GM19438 (cell line): ENCODE measurements around the gene SLC2A8.

Experiments
- ATAC-seq: cut with Tn5 transposase; IDR thresholded peaks from one replicate; pipeline ENCODE4 v1.9.1; 2021; ENCODE audit warnings: low read depth; ENCODE audit not compliant: unreplicated experiment

SLC2A8 gene

GRCh38 chr9:127424676-127424999 lies 27.7 kb downstream of the SLC2A8 start:
- ATAC-seq: no peak

GRCh38 chr9:127426756-127427155 lies 29.8 kb downstream of the SLC2A8 start:
- no peak for ATAC-seq

GRCh38 chr9:127428348-127428747 lies 31.4 kb downstream of the SLC2A8 start:
- ATAC-seq: no peak

GRCh38 chr9:127430415-127430814 lies 33.4 kb downstream of the SLC2A8 start:
- no peak for ATAC-seq

GRCh38 chr9:127437497-127438264 lies 40.7 kb downstream of the SLC2A8 start:
- ATAC-seq: no peak

- no peak for ATAC-seq
These were observed 41.4 kb downstream of the SLC2A8 start for GRCh38 chr9:127438394-127438793.

GRCh38 chr9:127444283-127444920 lies 47.4 kb downstream of the SLC2A8 start:
- no peak for ATAC-seq

GRCh38 chr9:127444921-127445850 lies 48.2 kb downstream of the SLC2A8 start:
- ATAC-seq: no peak

- ATAC-seq: no peak
These were observed 49.1 kb downstream of the SLC2A8 start for GRCh38 chr9:127445851-127446712.

GRCh38 chr9:127446713-127447415 lies 49.9 kb downstream of the SLC2A8 start:
- ATAC-seq: no peak

GRCh38 chr9:127447416-127448111 lies 50.6 kb downstream of the SLC2A8 start:
- ATAC-seq: no peak

- no peak for ATAC-seq
These were observed 51.3 kb downstream of the SLC2A8 start for GRCh38 chr9:127448112-127448805.

- ATAC-seq: no peak
These were observed 52.5 kb downstream of the SLC2A8 start for GRCh38 chr9:127449332-127449966.

- ATAC-seq: no peak
These were observed 53.3 kb downstream of the SLC2A8 start for GRCh38 chr9:127450243-127450760.

- peak; percentile 60 for ATAC-seq
These were observed 54.0 kb downstream of the SLC2A8 start, which contains the start of the genes LRSAM1 and RPL12 for GRCh38 chr9:127450830-127451607. Gene LRSAM1 (plus strand): TSS chr9:127451510. CDS start chr9:127454528, 3,018 bp downstream. Gene RPL12 (minus strand): TSS chr9:127451406. CDS start chr9:127451317, 89 bp downstream.

GRCh38 chr9:127451608-127451857 lies 54.6 kb downstream of the SLC2A8 start:
- peak; percentile 13 for ATAC-seq
